ENCODE data around the gene CUEDC1.

GRCh38 chr17:57909551-57909950, 45.7 kb downstream of the CUEDC1 start:
- TF ChIP-seq CTCF (IDR thresholded peaks at IDR 0.05; ENCODE audit: low read depth, low read length) (no peak), EZH2phosphoT487 (IDR thresholded peaks at IDR 0.05; ENCODE audit: low read depth) (no peak)

Data from OCI-LY3 (cell line).